Stimulated activated CD4-positive, alpha-beta T cell treated with anti-CD3 and anti-CD28 coated beads, Interleukin-1b, Interleukin-23, amount 100 ng/mL, for 48 hours (primary cell): ENCODE results near the gene SLC2A8.

Source experiments
- DNase-seq: peaks from one replicate; pipeline ENCODE4 v3.0.0-alpha.2; 2020

Gene SLC2A8

GRCh38 chr9:127403507-127404192 is 6.7 kb downstream of the SLC2A8 start:
- DNase-seq = no peak

- DNase-seq = no peak
Observed at GRCh38 chr9:127404631-127405030, 7.7 kb downstream of the SLC2A8 start.

DNA sequence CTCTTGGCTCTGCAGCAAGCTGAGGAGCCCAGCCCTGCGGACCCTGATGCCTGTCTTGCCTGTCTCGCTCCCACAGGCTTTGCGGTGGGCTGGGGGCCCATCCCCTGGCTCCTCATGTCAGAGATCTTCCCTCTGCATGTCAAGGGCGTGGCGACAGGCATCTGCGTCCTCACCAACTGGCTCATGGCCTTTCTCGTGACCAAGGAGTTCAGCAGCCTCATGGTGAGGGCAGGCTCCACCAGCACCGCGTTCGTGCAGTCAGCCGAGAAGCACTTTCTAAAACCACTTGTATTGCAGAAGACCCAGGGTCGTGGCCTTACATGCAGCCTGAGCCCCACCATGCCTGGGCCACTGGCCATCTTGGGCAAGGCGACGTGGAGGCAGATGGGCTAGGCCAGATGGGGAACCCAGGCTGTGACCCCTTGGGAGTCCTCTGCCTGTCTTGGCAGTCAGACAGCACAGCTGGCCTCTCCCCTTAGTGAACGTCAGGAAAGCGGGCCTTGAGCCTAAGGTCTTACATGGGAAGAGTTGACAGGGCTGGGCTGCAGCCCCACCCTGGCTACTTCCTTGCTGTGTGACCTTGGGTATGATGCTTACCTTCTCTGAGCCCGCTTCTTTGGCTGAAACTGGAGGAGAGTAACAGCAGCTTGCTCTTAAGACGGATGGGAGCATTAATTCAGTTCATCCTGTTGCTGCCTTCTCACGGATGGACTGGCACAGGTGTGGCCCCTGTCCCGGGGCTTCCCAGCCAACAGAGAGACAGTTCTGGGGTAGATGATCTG is 8.6 kb downstream of the SLC2A8 start:
- no peak for DNase-seq

DNA sequence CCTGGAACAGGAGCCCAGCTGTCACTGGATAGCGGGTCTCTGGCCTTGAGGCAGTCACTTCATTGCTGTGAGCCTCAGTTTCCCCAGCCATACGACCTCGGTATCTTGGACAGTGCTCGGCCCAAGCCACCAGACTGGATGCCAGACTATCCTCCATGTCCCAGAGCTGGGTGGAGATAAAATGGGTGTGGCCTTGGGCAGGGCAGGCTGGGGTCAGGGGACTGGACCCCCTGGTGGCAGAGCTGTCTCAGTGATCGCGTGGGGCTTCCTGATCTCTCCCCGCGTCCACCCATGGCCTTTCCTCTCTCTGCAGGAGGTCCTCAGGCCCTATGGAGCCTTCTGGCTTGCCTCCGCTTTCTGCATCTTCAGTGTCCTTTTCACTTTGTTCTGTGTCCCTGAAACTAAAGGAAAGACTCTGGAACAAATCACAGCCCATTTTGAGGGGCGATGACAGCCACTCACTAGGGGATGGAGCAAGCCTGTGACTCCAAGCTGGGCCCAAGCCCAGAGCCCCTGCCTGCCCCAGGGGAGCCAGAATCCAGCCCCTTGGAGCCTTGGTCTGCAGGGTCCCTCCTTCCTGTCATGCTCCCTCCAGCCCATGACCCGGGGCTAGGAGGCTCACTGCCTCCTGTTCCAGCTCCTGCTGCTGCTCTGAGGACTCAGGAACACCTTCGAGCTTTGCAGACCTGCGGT is 10.0 kb downstream of the SLC2A8 start:
- DNase-seq = no peak

GRCh38 chr9:127407492-127407843 is 10.5 kb downstream of the SLC2A8 start:
- no peak for DNase-seq

DNA sequence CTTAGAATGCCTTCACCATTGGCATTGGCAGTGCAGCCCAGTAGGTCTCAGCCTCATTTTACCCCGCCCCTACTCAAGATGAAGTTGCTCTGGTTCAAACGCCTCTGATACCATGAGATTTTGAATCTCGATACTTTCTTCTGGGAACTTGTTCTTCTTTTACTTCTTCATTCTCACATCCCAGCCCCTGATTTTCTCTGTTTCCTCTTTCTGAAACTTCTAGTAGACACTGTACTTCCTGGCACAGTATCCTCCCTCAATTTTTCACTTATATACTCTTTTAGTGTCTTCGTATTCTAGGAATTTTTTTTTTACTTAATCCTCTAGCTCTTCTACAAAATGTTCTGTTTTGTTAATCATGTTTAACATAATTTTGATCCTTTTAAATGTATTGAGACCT is 14.2 kb downstream of the SLC2A8 start:
- DNase-seq = no peak

DNA sequence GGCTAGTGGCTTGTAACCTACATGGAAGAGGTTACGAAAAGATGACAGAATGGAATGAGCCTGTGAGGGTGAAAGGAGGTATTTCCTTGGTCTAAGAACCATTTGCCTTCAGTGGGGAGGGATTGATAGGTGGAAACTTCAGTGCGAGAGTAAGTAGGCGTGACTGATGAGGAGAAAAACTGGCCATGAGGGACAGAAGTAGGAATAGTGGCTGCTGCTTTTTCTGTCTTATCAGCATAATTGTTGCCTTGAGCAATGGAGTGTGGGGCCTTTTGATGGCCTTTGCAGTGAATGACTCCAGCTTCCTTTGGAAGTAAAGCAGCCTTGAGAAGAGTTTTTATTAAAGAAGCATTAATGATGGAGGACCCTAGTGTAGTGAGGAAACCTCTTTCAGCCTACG is 18.2 kb downstream of the SLC2A8 start:
- DNase-seq = no peak

GRCh38 chr9:127415657-127416056 is 18.7 kb downstream of the SLC2A8 start:
- DNase-seq = no peak

DNA sequence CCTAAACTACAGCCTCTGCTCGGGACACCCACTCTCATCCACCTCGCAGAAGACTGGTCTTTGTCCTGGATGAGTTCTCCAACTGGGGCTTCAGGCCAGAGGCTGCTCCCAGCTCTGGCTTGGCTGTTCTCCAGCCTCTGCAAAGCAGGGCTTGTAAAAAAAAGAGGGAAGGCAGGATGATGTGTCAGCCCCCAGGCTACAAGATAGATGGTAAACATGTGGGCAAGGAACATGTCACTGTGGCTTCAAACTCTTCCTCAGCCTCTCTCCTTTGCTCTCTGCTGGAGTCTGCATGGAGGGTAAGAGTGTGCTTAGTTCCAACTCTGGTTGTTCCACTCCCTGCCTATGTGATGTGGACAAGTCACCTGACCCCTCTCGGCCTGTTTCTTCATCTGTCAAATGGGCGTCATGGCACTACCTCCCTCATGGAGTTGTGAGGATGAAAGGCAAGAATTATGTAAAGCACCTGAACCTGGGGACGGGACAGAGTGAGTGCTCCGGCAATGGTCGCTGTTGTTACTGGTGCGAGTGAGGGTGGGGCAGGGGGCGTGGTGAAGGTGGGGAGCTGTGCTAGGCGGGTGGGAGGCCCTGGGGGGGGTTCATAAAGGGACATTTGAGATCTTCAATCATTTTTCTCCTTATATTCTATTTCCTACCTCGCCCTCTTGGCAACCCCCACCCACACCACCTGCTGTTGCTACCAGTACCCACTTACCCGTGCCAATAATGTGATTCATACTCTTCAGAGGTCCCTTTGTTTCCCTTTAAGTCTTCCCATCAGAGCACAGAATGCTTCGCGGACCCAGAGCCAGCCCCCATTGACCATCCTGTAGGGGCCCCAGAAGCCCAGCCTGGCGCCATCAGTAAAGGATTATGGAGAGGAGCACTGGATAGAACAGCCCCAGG is 20.4 kb downstream of the SLC2A8 start:
- DNase-seq = no peak

- DNase-seq = peak; percentile 51
Observed at GRCh38 chr9:127418037-127418471, 21.1 kb downstream of the SLC2A8 start.

DNA sequence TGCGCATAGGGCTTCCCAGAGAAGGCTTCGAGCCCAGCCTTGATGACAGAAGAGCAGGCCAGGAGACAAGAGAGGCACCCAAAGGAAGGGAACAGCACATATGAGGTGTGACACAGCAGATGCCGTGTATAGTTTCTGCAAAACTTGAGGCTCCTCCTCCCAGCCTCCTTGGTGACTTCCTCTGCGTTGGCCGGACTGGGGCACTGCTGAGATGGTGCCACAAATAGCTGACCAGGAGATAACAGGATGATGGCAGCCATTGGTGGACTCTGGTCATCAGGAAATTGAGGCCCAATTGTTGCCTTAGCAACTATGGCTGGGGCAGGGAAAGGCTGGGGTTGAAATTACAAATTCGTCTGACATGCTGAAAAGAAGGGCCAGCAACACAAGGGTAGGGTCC is 22.4 kb downstream of the SLC2A8 start:
- DNase-seq = no peak

DNA sequence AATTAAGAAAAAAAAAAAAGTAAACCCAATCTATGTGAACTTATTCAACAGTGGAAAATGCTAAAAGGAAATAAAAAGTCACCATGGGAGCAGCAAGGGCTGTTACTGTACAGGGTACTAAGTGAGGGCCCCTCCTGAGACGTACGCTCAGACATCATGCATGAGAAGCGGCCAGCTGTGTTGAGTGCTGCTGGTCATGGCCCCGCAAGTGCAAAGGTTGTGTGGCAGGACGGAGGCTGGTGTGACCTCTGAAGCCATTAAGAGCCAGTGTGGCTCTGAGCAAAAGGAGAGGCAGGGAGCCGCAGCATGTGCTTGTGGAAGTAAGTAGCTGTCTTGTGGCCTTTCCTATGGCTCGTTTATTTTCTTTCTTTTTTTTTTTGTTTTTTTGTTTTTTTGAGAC is 24.1 kb downstream of the SLC2A8 start:
- DNase-seq = no peak

DNA sequence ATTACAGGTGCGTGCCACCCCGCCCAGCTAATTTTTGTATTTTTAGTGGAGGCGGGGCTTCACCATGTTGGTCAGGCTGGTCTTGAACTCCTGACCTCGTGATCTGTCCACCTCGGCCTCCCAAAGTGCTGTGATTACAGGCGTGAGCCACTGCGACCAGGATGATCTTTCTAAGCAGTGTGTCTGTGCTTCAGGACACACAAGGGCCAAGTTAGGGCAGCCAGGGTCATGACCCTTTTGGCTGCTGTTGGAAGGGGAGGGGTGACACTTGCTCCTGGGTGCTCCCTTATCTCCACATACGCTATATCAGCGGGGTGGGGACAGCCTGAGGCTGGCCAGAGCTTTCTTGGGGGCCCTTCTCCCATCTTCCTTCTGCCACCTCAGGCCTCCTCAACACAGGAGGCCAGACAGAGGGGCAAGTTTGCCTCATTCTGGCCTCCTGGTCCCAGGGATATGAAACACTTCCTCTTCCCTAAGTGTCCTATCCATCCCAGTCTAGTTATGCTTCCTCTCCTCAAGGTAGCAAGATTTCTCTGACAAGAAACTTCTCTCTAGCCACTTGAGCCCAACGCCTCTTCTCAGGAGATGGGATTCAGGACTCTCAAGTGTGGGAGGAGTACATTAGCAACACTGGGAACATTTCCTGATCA is 25.3 kb downstream of the SLC2A8 start:
- DNase-seq = no peak

DNA sequence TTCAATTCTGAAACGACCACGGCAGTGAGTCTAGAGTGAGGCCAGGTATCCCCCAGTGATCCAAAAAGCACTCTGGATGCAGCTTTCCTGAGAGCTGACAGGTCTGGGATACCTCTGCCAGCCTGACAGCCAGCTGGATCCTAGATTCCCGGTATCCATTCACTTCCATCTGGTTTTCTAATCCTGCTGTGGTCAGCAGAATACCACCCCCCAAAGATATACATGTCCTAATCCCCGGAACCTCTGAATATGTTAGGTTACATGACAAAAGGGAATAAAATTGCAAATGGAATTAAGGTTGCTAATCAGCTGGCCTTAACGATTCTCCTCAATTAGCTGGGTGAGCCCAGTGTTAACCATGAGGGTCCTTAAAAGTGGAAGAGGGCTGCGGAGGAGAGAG is 25.8 kb downstream of the SLC2A8 start:
- DNase-seq = no peak

- no peak for DNase-seq
Observed at GRCh38 chr9:127423476-127423933, 26.5 kb downstream of the SLC2A8 start.

GRCh38 chr9:127423934-127424675 is 27.1 kb downstream of the SLC2A8 start, which contains the start of gene ZNF79:
TSS of gene ZNF79 (plus strand) at chr9:127424382. CDS start at chr9:127424788, 406 bp downstream.
- peak; percentile 93 for DNase-seq

GRCh38 chr9:127424676-127424999 is 27.7 kb downstream of the SLC2A8 start:
- no peak for DNase-seq

- peak; percentile 70 for DNase-seq
Observed at GRCh38 chr9:127426756-127427155, 29.8 kb downstream of the SLC2A8 start.

DNA sequence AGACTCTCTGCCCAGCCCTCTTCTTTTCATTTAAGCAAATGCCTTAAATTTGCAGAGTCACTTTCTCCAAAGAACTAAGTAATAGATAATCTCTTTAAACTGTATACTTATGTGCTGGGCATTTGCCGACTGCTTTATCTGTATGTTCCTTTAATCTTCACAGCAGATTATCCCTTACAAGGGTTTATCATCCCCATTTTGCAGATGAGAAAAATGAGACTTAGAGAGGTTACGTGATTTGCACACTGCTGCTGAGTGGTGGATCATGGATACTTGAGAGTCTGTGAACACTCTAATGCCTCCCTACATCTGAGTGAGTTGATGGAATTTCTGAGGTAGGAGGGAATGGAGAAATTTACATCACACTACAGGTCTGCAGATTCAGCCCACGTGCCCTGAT is 31.4 kb downstream of the SLC2A8 start:
- no peak for DNase-seq

GRCh38 chr9:127430415-127430814 is 33.4 kb downstream of the SLC2A8 start:
- DNase-seq = no peak

- no peak for DNase-seq
Observed at GRCh38 chr9:127437497-127438264, 40.7 kb downstream of the SLC2A8 start.
